Activated T-helper 17 cell treated with anti-CD3 and anti-CD28 coated beads, Interleukin-2, amount 50 U/mL, for 72 hours (primary cell): ENCODE measurements around the gene C17orf78. TPM values are rescaled to one million over a fixed set of nuclear protein-coding genes. Genes with fewer than 3 reads are reported as not detected.

Experiments
- ATAC-seq: fragments of 150-1000 bp; cut with Tn5 transposase; replicated peaks from 2 replicates; pipeline ENCODE4 v1.10.0; 2021; ENCODE audit warnings: mild to moderate bottlenecking, moderate library complexity
- H3K27ac Mint-ChIP-seq: one replicate; pipeline ENCODE4 v1.8.0; 2022; ENCODE audit warnings: mixed read lengths
- H3K27me3 Mint-ChIP-seq: one replicate; pipeline ENCODE4 v1.8.0; 2022; ENCODE audit warnings: mixed read lengths
- H3K36me3 Mint-ChIP-seq: one replicate; pipeline ENCODE4 v1.8.0; 2022; ENCODE audit warnings: low read depth, mild to moderate bottlenecking, mixed read lengths
- H3K4me1 Mint-ChIP-seq: one replicate; pipeline ENCODE4 v1.8.0; 2022; ENCODE audit warnings: mixed read lengths
- H3K4me3 Mint-ChIP-seq: one replicate; pipeline ENCODE4 v1.8.0; 2022; ENCODE audit warnings: mild to moderate bottlenecking, mixed read lengths
- H3K9me3 Mint-ChIP-seq: one replicate; pipeline ENCODE4 v1.8.0; 2022; ENCODE audit warnings: mixed read lengths
- total RNA-seq, 2 donors: library from RNA; stranded (reverse); gene quantifications; one replicate each; pipeline ENCODE4 v1.2.3, GENCODE V29; 2022

C17orf78 gene
- total RNA-seq, 2 donors from 2014 or later, result not detected

DNA sequence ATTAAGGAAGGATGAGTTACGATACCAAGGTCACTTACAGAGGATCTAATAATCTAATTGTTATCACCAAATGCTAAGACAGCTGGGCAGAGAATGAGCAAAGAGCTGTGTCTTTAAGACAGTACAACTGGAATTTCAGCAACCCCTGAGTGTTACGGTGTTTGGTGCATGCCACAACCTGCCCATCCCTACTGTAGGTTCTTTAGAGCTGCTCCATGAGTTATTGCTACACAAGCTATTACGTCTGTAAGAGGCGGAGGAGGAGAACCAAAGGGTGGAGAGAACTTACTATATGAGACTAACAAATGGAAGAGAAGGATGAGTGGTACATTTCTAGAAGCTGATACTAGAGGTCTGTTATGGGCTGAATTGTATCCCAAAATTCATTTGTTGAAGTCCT lies 14.2 kb upstream of the C17orf78 start:
- no peak overlapping the region for H3K4me3 Mint-ChIP-seq
- no peak overlapping the region for H3K27ac Mint-ChIP-seq
- no peaks in the 10 kb centered on the region for H3K27me3 Mint-ChIP-seq
- ATAC-seq, result no peak
- H3K9me3 Mint-ChIP-seq, result no peaks in the 10 kb centered on the region
- H3K36me3 Mint-ChIP-seq, result no peaks in the 10 kb centered on the region
- peaks cover 10% of the 10 kb centered on the region for H3K4me1 Mint-ChIP-seq

DNA sequence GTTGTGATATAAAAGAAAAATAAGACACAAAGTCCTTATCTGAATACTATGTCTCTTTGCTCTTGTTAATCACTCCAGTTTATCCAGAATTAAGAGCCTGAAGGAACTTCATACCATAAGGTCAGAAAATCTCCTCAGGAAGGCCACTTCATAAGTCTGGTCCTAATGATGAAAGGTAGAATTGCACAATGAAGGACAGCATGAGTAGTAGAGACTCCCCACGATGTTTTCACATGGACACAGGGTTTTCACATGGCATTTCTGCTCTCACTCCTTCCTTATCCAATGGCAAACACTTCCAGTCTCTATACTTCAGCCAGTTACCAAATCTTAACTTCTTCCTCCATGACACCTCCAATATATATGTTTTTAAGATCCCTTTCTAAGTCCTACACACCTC lies 10.2 kb upstream of the C17orf78 start:
- ATAC-seq, result no peak
- H3K27ac Mint-ChIP-seq, result no peak overlapping the region
- no peaks in the 10 kb centered on the region for H3K4me1 Mint-ChIP-seq
- no peaks in the 10 kb centered on the region for H3K36me3 Mint-ChIP-seq
- no peak overlapping the region for H3K4me3 Mint-ChIP-seq
- H3K9me3 Mint-ChIP-seq, result no peaks in the 10 kb centered on the region
- no peaks in the 10 kb centered on the region for H3K27me3 Mint-ChIP-seq

DNA sequence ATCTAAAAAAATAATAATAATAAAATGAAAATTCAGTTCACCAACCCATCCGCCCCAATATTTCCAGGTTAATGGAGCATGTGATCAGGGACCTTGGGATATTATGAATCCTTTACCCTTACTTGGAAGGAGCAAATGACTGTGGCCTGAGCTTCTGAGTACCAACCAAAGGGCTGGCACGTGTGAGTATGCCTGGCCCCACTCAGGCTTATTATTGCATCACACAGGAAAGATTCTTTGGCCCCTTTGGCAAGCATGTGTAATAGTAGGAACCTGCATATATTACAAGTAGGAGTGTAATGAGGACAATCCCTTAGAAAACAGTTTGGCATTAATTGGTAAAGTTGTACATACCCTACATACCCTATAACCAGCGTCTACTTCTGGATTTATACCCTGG lies 7.2 kb upstream of the C17orf78 start:
- H3K27ac Mint-ChIP-seq, result no peak overlapping the region
- ATAC-seq, result no peak
- no peak overlapping the region for H3K4me3 Mint-ChIP-seq
- H3K36me3 Mint-ChIP-seq, result no peaks in the 10 kb centered on the region
- no peaks in the 10 kb centered on the region for H3K27me3 Mint-ChIP-seq
- no peaks in the 10 kb centered on the region for H3K4me1 Mint-ChIP-seq
- H3K9me3 Mint-ChIP-seq, result no peaks in the 10 kb centered on the region

DNA sequence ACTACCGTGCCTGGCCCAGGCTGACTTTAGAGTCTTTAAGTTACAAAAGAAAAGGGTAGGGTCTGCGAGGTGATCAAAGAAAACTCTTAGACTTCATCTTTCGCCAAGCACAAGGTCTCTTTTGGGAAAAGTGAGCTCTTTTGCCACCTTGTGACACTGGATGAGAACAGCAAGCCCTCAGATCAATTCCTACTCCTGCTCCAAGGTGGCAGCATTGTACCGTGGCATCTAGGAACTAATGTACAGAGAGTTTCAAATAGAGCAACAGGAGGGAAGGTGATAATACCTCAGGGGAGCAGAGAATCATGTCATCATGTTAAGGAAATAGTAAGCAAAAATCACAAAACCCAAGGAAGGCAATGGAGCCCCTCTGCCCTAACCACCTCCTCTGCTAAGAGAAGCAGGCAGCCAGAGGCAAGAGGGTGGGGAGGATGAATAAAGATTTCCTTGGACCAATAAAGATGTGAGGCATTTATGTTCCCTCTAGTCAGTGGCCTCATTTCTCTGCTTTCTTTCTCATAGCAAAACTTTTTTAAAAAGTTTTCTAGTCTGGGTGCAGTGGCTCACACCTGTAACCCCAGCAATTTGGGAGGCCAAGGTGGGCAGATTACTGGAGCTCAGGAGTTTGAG lies 2.1 kb upstream of the C17orf78 start:
- no peaks in the 10 kb centered on the region for H3K4me1 Mint-ChIP-seq
- H3K4me3 Mint-ChIP-seq, result no peak overlapping the region
- no peaks in the 10 kb centered on the region for H3K9me3 Mint-ChIP-seq
- peak; percentile 96 for ATAC-seq
- no peaks in the 10 kb centered on the region for H3K36me3 Mint-ChIP-seq
- H3K27ac Mint-ChIP-seq, result no peak overlapping the region
- no peaks in the 10 kb centered on the region for H3K27me3 Mint-ChIP-seq

DNA sequence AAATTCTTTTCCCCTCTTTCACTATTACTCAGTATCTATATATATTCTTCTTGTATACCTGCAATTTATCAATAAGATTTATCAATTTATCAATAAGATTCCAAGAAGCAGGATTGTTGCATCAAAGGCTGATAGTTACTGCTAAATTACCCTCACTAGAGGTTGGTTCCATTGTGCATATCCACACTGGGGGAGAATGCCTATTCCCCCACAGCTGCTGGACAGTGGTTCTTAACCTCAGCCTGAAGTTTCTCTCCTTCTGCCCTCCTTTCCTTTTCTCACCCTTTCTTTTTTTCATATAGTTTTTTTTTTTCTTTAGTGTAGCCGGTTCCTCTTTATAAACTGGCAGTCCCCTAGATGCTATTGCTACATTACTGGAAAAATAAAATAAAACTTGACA lies 6.3 kb downstream of the C17orf78 start:
- Mint-ChIP-seq H3K27me3 (no peaks in the 10 kb centered on the region), H3K4me1 (no peaks in the 10 kb centered on the region), H3K4me3 (no peak overlapping the region), H3K27ac (no peak overlapping the region), H3K36me3 (no peaks in the 10 kb centered on the region), H3K9me3 (no peaks in the 10 kb centered on the region)
- ATAC-seq, result no peak

DNA sequence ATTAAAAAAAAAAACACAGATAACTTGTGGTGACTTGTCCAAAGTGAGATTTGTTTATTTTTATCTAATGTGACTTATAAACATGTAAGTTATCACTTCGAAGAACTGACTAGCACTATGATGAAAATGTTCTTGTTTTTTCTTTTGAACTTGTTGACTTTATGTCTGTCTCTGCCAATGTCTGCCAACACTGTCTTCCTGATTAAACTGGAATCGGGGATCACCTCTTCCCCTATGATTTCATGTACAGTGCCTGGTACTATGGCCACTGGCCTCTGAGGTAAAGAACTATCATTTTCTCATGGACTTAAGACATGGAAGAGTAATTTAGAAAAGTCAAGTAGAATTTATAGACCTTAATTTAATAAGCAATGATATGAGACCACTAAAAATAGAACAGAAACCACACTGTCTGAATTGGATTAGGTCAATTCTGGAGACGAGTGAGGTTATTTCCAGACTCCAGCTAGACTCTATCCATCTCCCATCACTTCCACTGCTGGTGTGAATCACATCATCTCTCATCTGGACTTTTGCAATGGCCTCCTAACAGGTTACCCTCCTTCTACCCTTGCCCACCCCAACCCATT lies 8.9 kb downstream of the C17orf78 start:
- H3K27me3 Mint-ChIP-seq, result no peaks in the 10 kb centered on the region
- no peak for ATAC-seq

DNA sequence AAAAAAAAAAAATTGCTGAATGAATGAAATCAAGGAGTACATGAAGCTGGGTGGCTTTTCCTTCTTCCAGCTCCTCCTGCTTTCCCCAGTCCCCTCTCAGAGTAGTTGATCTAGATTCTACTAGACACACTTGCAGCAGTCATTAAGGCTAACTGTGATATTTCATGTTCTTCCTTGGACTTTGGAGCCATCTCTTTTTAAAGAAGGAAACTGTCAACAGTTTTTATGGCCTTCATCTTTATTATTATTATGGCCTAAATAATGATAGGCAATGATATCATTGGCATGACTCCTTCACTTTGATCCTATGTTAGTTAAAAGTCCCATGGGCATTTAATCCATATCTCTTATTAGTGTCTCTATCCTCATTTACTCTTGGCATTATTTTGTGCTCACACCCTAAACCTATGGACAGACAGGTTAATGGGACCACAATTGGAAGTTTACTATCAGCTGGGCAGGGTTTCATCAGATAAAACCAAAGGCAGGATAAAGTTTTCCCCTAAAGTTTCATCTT lies 9.7 kb downstream of the C17orf78 start:
- H3K4me3 Mint-ChIP-seq, result no peak overlapping the region
- no peak for ATAC-seq
- H3K4me1 Mint-ChIP-seq, result no peaks in the 10 kb centered on the region
- H3K36me3 Mint-ChIP-seq, result no peaks in the 10 kb centered on the region
- H3K27me3 Mint-ChIP-seq, result no peaks in the 10 kb centered on the region
- no peak overlapping the region for H3K27ac Mint-ChIP-seq
- no peaks in the 10 kb centered on the region for H3K9me3 Mint-ChIP-seq

More for the DNA sequence above, 8.9 kb downstream of the C17orf78 start:
- no peak overlapping the region for H3K27ac Mint-ChIP-seq
- H3K36me3 Mint-ChIP-seq, result no peaks in the 10 kb centered on the region
- no peaks in the 10 kb centered on the region for H3K9me3 Mint-ChIP-seq
- H3K4me3 Mint-ChIP-seq, result no peak overlapping the region
- no peaks in the 10 kb centered on the region for H3K4me1 Mint-ChIP-seq

DNA sequence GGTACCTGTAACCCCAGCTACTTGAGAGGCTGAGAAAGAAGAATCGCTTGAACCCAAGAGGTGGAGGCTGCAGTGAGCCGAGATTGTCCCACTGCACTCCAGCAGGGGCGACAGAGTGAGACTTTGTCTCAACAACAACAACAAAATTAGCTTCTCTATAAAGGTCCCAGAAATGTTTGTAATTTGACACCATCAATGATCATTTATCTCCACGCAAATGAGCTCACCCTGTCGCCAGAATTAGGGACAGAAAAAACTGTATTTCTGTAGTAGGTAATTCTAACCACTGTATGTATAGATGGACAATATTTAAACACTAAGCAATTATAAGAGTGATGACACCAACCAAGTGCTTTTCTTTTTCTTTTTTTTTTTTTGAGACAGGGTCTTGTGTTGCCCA lies 10.7 kb downstream of the C17orf78 start:
- Mint-ChIP-seq H3K9me3 (no peaks in the 10 kb centered on the region), H3K4me1 (peaks cover 3% of the 10 kb centered on the region), H3K36me3 (no peaks in the 10 kb centered on the region), H3K27ac (no peak overlapping the region), H3K4me3 (no peak overlapping the region), H3K27me3 (no peaks in the 10 kb centered on the region)
- ATAC-seq, result no peak

DNA sequence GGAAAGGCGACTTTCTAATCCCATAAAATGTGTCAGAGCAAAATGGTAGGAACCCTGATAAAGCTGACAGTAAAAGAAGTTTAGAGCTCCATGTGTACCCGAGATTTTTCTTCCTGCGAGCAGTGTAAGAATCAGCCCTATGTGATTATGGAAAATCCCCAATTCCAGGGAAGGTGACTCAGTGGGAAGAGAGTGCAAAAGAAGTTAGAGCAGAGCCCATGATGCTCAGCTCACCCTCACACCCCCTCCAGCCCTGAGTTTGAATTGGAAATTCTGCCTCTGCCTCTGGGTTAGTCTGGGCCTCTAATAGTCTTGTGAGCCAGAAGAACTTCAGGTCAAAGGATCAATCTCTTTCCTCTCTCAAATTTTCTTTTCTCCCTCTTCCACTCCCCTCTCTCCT lies 12.5 kb downstream of the C17orf78 start:
- no peak for ATAC-seq
- no peaks in the 10 kb centered on the region for H3K36me3 Mint-ChIP-seq
- H3K27ac Mint-ChIP-seq, result no peak overlapping the region
- no peaks in the 10 kb centered on the region for H3K27me3 Mint-ChIP-seq
- H3K4me3 Mint-ChIP-seq, result no peak overlapping the region
- H3K9me3 Mint-ChIP-seq, result no peaks in the 10 kb centered on the region
- peaks cover 13% of the 10 kb centered on the region for H3K4me1 Mint-ChIP-seq

DNA sequence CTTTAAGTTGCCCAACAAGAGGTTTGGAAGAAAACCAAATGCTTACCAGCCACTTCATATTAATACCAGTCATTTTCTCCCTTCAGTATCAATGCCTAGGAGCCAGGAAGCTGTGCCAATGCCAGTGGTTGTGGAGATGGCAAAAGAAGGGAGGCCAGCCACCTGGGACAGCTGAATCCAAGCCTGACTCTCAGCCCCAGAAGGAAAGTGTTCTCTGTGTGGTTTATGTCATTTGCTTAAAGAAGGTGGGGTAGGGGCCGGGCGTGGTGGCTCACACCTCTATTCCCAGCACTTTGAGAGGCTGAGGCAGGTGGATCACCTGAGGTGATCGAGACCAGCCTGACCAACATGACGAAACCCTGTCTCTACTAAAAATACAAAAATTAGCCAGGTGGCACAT lies 13.4 kb downstream of the C17orf78 start:
- Mint-ChIP-seq H3K36me3 (no peaks in the 10 kb centered on the region), H3K9me3 (no peaks in the 10 kb centered on the region), H3K27ac (no peak overlapping the region), H3K4me3 (no peak overlapping the region), H3K4me1 (peaks cover 13% of the 10 kb centered on the region), H3K27me3 (no peaks in the 10 kb centered on the region)
- ATAC-seq, result no peak

DNA sequence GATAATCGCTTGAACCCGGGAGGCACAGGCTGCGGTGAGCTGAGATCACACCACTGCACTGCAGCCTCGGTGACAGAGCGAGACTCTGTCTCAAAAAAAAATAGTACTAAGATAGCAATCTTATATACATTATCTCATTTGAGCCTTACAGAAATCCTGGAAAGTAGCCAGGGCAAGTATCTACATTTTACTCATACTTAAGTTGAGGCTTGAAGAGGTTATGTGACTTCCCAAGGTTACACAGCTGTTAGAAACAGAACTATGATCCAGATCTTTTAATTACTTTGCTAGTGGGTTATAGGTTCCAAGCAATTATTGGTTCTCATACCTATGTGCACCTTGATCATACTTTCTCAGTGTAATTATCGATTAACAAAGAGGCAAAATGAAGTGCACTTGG lies 15.4 kb downstream of the C17orf78 start:
- Mint-ChIP-seq H3K4me3 (no peak overlapping the region), H3K27me3 (no peaks in the 10 kb centered on the region), H3K9me3 (no peaks in the 10 kb centered on the region), H3K4me1 (peaks cover 13% of the 10 kb centered on the region), H3K27ac (no peak overlapping the region), H3K36me3 (no peaks in the 10 kb centered on the region)
- ATAC-seq, result peak; percentile 15

DNA sequence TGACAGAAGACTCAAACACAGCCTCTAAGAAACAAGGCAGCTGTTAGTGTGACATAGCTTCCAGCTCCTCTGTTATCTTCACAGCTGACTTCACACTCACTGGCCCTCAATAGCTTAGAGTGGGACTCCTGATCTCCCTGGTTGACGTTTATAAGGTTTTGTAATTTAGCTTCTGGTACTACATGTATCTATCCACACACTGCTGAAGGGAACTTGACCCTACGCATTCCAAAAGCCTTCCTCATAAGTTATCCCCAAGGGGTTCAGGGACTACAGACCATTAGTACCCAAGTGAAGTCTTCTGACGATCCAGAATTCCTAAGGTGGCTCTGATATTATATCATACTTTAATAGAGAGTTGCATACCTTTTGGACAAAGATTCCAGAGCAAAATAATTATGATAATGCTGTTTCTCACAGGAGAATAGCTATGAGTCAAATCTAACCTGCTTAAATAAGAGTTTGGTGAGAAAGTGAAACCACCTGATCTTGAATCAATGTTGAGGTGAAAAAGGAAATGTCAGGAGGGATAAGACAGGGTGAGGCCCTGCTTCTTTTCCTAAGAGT lies 16.3 kb downstream of the C17orf78 start:
- Mint-ChIP-seq H3K36me3 (no peaks in the 10 kb centered on the region), H3K9me3 (no peaks in the 10 kb centered on the region), H3K4me3 (peak overlapping the region; percentile 19), H3K27ac (peak overlapping the region; percentile 61), H3K4me1 (peaks cover 13% of the 10 kb centered on the region), H3K27me3 (no peaks in the 10 kb centered on the region)
- ATAC-seq, result peak; percentile 96

DNA sequence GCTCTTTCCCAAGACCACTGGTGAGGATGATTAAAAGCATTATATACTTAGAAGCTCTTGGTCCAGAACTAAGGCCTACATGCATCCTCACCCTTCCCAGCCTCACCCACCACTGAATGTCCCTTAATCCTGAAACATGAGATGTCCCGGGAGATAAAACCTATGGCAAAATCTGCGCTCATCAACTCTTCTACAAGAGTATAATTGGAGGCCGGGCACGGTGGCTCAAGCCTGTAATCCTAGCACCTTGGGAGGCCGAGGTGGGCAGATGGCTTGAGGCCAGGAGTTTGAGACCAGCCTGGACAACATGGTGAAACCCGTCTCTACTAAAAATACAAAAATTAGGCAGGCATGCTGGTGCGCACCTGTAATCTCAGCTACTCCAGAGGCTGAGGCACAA lies 17.6 kb downstream of the C17orf78 start:
- no peak overlapping the region for H3K4me3 Mint-ChIP-seq
- H3K36me3 Mint-ChIP-seq, result no peaks in the 10 kb centered on the region
- peaks cover 17% of the 10 kb centered on the region for H3K4me1 Mint-ChIP-seq
- no peaks in the 10 kb centered on the region for H3K9me3 Mint-ChIP-seq
- no peaks in the 10 kb centered on the region for H3K27me3 Mint-ChIP-seq
- no peak for ATAC-seq
- no peak overlapping the region for H3K27ac Mint-ChIP-seq

DNA sequence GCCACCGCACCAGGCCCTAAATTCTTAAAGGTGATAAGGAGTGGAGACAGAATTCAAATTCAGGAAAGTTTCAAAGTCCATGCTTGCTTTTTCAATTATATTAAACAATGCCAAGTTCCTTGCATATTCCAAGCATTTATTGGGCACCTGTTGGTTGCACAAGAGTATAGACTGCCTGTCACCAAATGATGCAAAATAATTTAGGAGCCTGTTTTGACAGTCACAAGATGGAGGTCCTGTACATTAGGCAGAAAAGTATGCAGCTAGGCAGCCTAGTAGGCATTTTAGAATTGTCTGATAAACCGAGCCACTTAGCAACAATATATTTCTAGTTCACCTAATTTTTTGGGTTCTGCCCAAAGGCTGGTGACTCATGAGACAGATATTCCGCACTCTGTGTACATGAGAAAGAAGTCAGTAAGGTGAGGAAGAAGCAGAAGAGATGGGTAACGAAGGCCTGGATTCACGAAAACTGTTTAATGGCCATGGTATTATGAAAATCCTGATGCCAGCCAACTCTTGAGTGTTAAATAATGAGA lies 23.5 kb downstream of the C17orf78 start:
- Mint-ChIP-seq H3K9me3 (no peaks in the 10 kb centered on the region), H3K4me3 (no peak overlapping the region), H3K27ac (no peak overlapping the region), H3K4me1 (peaks cover 21% of the 10 kb centered on the region), H3K36me3 (peaks cover 5% of the 10 kb centered on the region), H3K27me3 (no peaks in the 10 kb centered on the region)
- no peak for ATAC-seq

DNA sequence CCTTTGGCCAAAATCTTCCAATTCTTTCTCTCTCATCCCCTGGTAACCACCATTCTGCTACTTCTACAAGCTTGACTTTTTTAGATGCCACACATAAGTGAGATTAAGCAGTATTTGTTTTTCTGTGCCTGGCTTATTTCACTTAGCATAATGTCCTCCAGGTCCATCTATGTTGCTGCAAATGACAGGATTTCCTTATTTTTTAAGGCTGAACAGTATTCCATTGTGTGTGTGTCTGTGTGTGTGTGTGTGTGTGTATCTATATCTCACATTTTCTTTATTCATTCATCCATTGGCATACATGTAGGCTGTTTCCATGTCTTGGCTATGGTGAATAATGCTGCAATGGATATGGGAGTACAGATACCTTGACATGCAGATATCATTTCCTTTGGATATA lies 24.7 kb downstream of the C17orf78 start:
- H3K4me1 Mint-ChIP-seq, result peaks cover 27% of the 10 kb centered on the region
- no peak overlapping the region for H3K4me3 Mint-ChIP-seq
- peaks cover 14% of the 10 kb centered on the region for H3K36me3 Mint-ChIP-seq
- ATAC-seq, result no peak
- no peak overlapping the region for H3K27ac Mint-ChIP-seq
- H3K27me3 Mint-ChIP-seq, result no peaks in the 10 kb centered on the region
- no peaks in the 10 kb centered on the region for H3K9me3 Mint-ChIP-seq
